ENCODE data around the gene DTD1.

DNA sequence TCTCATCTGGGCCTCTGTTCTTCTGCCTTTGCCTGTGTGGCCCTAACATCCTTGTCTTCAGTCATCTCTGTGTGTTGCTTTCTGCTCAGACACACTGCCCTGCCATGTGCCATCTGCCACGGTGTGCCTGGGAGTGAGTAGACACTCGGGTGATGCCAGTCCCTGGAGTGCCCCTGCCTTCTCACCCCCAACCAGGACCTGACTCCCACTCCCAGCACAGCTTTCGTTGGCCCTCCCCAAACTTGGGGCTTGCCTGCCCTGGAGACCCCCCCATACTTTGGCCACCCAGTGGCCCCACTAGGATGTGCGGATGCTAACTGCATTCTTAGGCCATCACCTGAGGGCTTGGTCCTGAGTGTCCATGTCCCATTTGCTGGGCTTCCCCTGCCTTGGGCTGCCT lies 149.3 kb downstream of the DTD1 start:
- TF ChIP-seq, protein P1, sequence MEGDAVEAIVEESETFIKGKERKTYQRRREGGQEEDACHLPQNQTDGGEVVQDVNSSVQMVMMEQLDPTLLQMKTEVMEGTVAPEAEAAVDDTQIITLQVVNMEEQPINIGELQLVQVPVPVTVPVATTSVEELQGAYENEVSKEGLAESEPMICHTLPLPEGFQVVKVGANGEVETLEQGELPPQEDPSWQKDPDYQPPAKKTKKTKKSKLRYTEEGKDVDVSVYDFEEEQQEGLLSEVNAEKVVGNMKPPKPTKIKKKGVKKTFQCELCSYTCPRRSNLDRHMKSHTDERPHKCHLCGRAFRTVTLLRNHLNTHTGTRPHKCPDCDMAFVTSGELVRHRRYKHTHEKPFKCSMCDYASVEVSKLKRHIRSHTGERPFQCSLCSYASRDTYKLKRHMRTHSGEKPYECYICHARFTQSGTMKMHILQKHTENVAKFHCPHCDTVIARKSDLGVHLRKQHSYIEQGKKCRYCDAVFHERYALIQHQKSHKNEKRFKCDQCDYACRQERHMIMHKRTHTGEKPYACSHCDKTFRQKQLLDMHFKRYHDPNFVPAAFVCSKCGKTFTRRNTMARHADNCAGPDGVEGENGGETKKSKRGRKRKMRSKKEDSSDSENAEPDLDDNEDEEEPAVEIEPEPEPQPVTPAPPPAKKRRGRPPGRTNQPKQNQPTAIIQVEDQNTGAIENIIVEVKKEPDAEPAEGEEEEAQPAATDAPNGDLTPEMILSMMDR (IDR thresholded peaks at IDR 0.05), result no peak
- TF ChIP-seq POLR2A (IDR thresholded peaks at IDR 0.05) (no peak), EP300 (IDR thresholded peaks at IDR 0.05) (no peak)

All from gastroesophageal sphincter (tissue), 3 donors.